Measurements from ENCODE around the gene CELA1.

The CELA1 gene

GRCh38 chr12:51346581-51346980 lies at the start of gene CELA1:
Gene CELA1 (minus strand): TSS chr12:51346679. CDS start chr12:51346638, 41 bp downstream.
- DNase-seq = no peak

- no peak for DNase-seq
These were observed 49.1 kb upstream of the CELA1 start for GRCh38 chr12:51395283-51396230.

- DNase-seq = peak; percentile 6
These were observed 47.4 kb upstream of the CELA1 start for GRCh38 chr12:51393676-51394545.

GRCh38 chr12:51392556-51393237 lies 46.2 kb upstream of the CELA1 start:
- DNase-seq = no peak

- DNase-seq = peak; percentile 52
These were observed 45.0 kb upstream of the CELA1 start, which contains the start of gene GALNT6 for GRCh38 chr12:51391283-51392123. Gene GALNT6 (minus strand): TSS chr12:51391406. CDS start chr12:51379781, 11,625 bp downstream.

GRCh38 chr12:51390891-51391282 lies 44.4 kb upstream of the CELA1 start:
- no peak for DNase-seq

- no peak for DNase-seq
These were observed 44.0 kb upstream of the CELA1 start for GRCh38 chr12:51390457-51390856.

- no peak for DNase-seq
These were observed 43.0 kb upstream of the CELA1 start for GRCh38 chr12:51389302-51389999.

GRCh38 chr12:51388846-51389245 lies 42.4 kb upstream of the CELA1 start:
- DNase-seq = no peak

- DNase-seq = no peak
These were observed 41.8 kb upstream of the CELA1 start for GRCh38 chr12:51388069-51388799.

- no peak for DNase-seq
These were observed 39.9 kb upstream of the CELA1 start for GRCh38 chr12:51386351-51386750.

- DNase-seq = no peak
These were observed 36.9 kb upstream of the CELA1 start for GRCh38 chr12:51383269-51383905.

GRCh38 chr12:51382173-51382572 lies 35.7 kb upstream of the CELA1 start:
- DNase-seq = no peak

GRCh38 chr12:51381226-51382079 lies 35.0 kb upstream of the CELA1 start:
- no peak for DNase-seq

- DNase-seq = no peak
These were observed 33.1 kb upstream of the CELA1 start for GRCh38 chr12:51379571-51379970.

- no peak for DNase-seq
These were observed 32.3 kb upstream of the CELA1 start for GRCh38 chr12:51378749-51379148.

GRCh38 chr12:51377099-51377984 lies 30.9 kb upstream of the CELA1 start:
- DNase-seq = no peak

- DNase-seq = no peak
These were observed 28.4 kb upstream of the CELA1 start for GRCh38 chr12:51374856-51375255.

All from KG1 (cell line).